Activated T-cell treated with anti-CD3 and anti-CD28 coated beads, Interleukin-2, amount 50 U/mL, for 24 hours (primary cell): ENCODE results near the gene ZNHIT2.
A peak's percentile ranks its signal among the peaks of the same experiment; 100 is the strongest.
"Not testable (repeated sequence)": the region's sequence is repeated elsewhere in the genome, so short reads cannot be mapped to it uniquely, and the experiment has no call there.

Experiments
- DNase-seq: peaks from one replicate; pipeline ENCODE4 v3.0.0-alpha.2; 2020
- H3K27ac Mint-ChIP-seq: 2 replicates; pipeline ENCODE4 v1.8.0; 2020; ENCODE audit warnings: mild to moderate bottlenecking, mixed read lengths
- H3K27me3 Mint-ChIP-seq: 2 replicates; pipeline ENCODE4 v1.8.0; 2020; ENCODE audit warnings: mixed read lengths
- H3K36me3 Mint-ChIP-seq: 2 replicates; pipeline ENCODE4 v1.8.0; 2020; ENCODE audit warnings: low read depth, mixed read lengths
- H3K4me1 Mint-ChIP-seq: 2 replicates; pipeline ENCODE4 v1.8.0; 2020; ENCODE audit warnings: low read depth, mixed read lengths
- H3K4me3 Mint-ChIP-seq: 2 replicates; pipeline ENCODE4 v1.8.0; 2020; ENCODE audit warnings: mild to moderate bottlenecking, moderate library complexity, mixed read lengths
- H3K9me3 Mint-ChIP-seq: 2 replicates; pipeline ENCODE4 v1.8.0; 2020; ENCODE audit warnings: mixed read lengths

The ZNHIT2 gene

DNA sequence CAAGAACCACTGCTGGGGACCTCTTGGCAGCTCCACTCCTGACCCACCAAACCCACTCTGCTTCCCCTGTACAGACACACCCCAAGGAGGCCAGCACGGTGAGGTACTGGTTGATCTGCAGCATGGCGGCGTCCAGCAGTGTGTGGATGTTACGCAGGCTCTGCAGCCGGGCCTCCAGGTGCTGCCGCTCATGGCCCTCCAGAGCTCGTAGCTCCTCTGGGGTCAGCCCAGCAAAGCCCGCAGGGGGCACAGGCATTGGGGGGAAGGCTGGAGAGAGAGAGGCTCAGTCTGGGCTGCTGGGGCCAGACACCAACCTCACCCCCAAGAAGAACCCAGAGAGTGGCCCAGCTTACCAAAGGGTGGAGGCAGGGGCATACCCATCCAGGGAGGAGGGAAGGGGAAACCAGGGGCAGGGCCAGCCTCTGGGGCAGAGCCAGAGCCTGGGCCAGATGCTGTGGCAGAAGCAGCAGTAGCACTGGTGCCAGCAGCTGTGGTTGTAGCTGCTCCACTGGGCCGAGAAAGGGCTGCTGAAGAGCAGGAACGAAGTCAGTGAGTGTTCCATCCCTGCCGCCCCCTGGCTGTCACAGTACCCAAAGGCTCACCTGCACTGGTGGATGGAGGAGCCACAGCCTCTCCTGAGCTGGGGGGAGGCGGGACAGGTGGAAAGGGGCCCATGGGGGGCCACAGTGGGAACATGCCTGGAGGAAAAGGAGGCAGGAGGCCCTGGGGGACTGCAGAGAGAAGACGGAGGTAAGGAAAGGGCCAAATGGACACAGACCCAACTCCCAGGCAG lies 12.3 kb upstream of the ZNHIT2 start:
- H3K27me3 Mint-ChIP-seq: no peaks in the 10 kb centered on the region
- H3K4me1 Mint-ChIP-seq: peaks cover 18% of the 10 kb centered on the region
- no peak overlapping the region for H3K27ac Mint-ChIP-seq
- H3K9me3 Mint-ChIP-seq: no peaks in the 10 kb centered on the region
- peaks cover 100% of the 10 kb centered on the region for H3K36me3 Mint-ChIP-seq
- DNase-seq: peak; percentile 27
- H3K4me3 Mint-ChIP-seq: no peak overlapping the region

DNA sequence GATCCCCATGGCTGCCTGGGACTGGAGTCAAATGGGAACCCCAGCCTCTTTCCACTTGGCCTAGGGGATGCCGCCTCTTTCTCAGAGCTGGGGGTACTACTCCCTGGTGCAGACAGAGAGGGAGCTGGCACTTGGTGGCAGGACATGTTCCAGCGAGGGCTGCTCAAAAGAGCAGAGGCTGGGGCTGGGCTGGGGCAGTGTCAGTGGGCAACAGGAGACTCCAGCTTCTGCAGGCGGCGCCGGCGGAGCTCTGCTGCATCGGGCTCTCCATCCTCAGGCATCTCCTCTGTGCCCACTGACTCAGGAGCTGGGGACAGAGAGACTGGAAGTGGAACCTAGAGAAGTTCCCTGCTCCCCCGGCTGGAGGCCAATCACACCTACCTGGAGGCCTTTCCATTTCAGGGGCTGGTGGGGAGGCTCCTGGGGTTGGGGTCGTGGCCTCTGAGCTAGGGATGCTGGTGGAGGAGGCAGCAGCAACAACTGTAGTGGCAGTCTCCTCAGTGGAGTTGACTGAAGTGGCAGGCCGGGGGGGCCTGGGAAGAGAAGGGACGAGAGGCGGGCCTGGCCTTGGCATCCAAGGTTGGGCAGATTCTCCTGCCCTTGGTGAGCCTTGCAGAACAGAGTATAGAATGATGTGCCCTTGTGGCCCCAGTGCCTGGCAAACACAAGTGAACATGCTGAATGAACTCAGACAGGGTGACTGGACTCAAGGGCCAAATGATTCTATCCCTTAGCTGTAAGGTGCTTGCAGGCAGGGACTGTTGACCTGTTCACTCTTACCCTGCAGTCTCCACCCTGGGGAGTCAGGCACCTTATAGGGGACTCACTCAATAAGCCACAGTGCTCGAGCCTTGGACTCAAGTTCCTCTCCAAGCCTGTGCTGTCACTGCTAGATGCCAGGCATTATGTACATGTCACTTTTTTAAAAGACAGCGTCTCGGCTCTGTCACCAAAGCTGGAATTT lies 11.0 kb upstream of the ZNHIT2 start:
- H3K36me3 Mint-ChIP-seq: peaks cover 98% of the 10 kb centered on the region
- H3K4me3 Mint-ChIP-seq: no peak overlapping the region

GRCh38 chr11:65127473-65128181 lies 10.1 kb upstream of the ZNHIT2 start:
- peaks cover 94% of the 10 kb centered on the region for H3K36me3 Mint-ChIP-seq
- no peaks in the 10 kb centered on the region for H3K9me3 Mint-ChIP-seq
- DNase-seq: peak; percentile 28
- H3K27ac Mint-ChIP-seq: peak overlapping the region; percentile 22
- no peak overlapping the region for H3K4me3 Mint-ChIP-seq
- H3K4me1 Mint-ChIP-seq: peaks cover 26% of the 10 kb centered on the region
- H3K27me3 Mint-ChIP-seq: no peaks in the 10 kb centered on the region

More for the DNA sequence above, 11.0 kb upstream of the ZNHIT2 start:
- Mint-ChIP-seq H3K27ac (peak overlapping the region; percentile 55), H3K27me3 (no peaks in the 10 kb centered on the region), H3K4me1 (peaks cover 28% of the 10 kb centered on the region), H3K9me3 (no peaks in the 10 kb centered on the region)
- peak; percentile 28 for DNase-seq

DNA sequence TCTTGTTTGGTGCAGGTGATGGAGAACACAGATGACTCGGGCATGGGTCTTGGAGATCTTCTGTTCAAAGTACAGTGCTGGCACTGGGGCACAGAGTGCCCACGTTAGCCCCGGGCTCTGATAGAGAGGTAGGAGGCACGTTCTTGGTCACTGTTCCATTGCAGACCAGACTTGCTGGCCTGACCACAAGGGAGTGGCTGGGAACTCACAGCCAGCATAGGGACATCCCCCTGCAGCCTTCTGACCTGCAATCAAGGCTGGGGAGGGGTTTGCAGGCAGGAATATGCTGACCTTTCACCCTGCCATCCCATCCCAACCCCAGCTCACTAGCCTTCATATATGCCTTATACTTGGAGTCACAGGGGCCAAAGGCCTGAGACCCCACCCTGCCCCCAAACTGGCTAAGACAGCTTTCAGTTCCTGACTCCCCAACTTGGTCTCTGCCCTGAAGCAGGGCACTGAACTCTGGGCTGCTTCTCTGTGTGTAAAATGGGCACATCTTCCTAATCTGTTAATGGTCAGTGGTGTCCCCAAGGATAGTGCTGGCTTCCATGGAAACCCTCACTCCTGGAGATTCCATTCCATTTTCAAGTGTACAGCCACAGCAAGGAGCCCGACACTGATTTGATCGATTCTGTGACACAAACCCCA lies 9.2 kb upstream of the ZNHIT2 start:
- Mint-ChIP-seq H3K27me3 (no peaks in the 10 kb centered on the region), H3K9me3 (no peaks in the 10 kb centered on the region), H3K36me3 (peaks cover 94% of the 10 kb centered on the region), H3K4me1 (peaks cover 26% of the 10 kb centered on the region), H3K27ac (peak overlapping the region; percentile 68), H3K4me3 (no peak overlapping the region)
- no peak for DNase-seq

- Mint-ChIP-seq H3K4me3 (no peak overlapping the region), H3K27ac (peak overlapping the region; percentile 79), H3K4me1 (peaks cover 32% of the 10 kb centered on the region), H3K27me3 (no peaks in the 10 kb centered on the region), H3K9me3 (no peaks in the 10 kb centered on the region), H3K36me3 (peaks cover 94% of the 10 kb centered on the region)
- peak; percentile 25 for DNase-seq
Measured at GRCh38 chr11:65125197-65126056, 7.9 kb upstream of the ZNHIT2 start.

DNA sequence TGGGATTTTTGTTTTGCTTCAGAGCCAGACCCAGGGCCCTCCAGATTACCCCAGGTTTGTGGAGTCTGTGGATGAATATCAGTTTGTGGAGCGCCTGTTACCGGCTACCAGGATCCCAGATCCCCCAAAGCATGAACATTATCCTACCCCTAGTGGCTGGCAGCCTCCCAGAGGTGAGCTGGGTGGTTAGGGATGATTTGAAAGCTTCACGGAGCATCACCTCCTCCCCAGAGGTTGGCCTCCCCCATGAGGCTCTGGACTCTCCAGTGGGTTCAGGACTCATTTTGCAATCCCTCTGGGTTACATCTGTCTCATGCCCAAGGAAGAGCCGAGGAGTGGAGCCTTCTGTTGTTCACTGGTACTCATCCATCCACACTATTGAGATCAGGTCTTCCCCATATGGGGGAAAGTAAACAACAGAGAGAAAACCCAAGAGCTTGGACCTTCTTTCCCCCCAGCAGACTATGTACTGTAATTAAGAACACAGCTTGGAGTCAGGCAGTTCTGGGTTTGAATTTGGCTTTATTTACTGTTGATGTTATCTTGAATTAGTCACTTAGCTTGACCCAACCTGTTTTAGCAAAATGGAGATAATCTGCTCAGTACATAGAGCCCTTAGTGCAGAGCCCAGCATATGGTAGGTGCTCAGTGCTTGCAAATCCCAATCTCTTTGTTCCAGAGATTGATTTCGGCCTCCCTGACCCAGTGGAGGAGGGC lies 7.1 kb upstream of the ZNHIT2 start:
- Mint-ChIP-seq H3K27ac (peak overlapping the region; percentile 79), H3K4me3 (peak overlapping the region; percentile 100), H3K9me3 (no peaks in the 10 kb centered on the region), H3K36me3 (peaks cover 94% of the 10 kb centered on the region), H3K4me1 (peaks cover 40% of the 10 kb centered on the region), H3K27me3 (no peaks in the 10 kb centered on the region)
- DNase-seq: peak; percentile 2

GRCh38 chr11:65121865-65122696 lies 4.6 kb upstream of the ZNHIT2 start, which contains the start of the genes FAU and MRPL49:
FAU (minus strand) TSS chr11:65122134; CDS start chr11:65121813, 321 bp downstream.
MRPL49 (plus strand) TSS chr11:65122321; CDS start chr11:65122347, 26 bp downstream.
- Mint-ChIP-seq H3K36me3 (peaks cover 92% of the 10 kb centered on the region), H3K27ac (peak within 1 kb of the TSS; percentile 98), H3K4me3 (peak within 1 kb of the TSS; percentile 100)

GRCh38 chr11:65121447-65121864 lies 4.0 kb upstream of the ZNHIT2 start:
- H3K27me3 Mint-ChIP-seq: no peaks in the 10 kb centered on the region
- peaks cover 91% of the 10 kb centered on the region for H3K36me3 Mint-ChIP-seq
- peaks cover 57% of the 10 kb centered on the region for H3K4me1 Mint-ChIP-seq
- peak overlapping the region; percentile 100 for H3K4me3 Mint-ChIP-seq
- DNase-seq: peak; percentile 64
- H3K9me3 Mint-ChIP-seq: no peaks in the 10 kb centered on the region
- H3K27ac Mint-ChIP-seq: peak overlapping the region; percentile 98

More at GRCh38 chr11:65121865-65122696, 4.6 kb upstream of the ZNHIT2 start, which contains the start of the genes FAU and MRPL49:
- Mint-ChIP-seq H3K9me3 (no peaks in the 10 kb centered on the region), H3K27me3 (no peaks in the 10 kb centered on the region), H3K4me1 (peaks cover 52% of the 10 kb centered on the region)
- peak; percentile 98 for DNase-seq

DNA sequence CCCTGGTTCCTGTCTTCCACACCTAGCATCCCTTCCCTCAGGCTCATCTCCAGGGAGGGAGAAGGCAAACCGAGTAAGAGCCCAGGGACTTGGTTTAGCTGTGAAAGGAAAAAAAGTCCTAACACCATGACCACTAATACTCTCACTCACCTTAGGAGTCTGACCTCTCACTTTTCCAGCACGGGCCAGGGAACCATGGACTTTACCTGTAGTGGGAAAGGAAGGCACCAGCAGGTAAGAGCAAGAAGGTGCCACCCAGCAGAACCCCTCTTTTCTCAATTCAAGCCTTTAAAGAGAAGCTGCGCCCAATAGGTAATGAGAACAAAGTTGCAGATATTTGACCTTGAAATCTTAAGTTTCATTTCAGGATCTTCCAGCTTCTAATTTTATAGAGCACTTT lies 3.3 kb upstream of the ZNHIT2 start:
- Mint-ChIP-seq H3K27me3 (no peaks in the 10 kb centered on the region), H3K9me3 (no peaks in the 10 kb centered on the region), H3K27ac (peak overlapping the region; percentile 98), H3K4me1 (peaks cover 63% of the 10 kb centered on the region), H3K36me3 (peaks cover 91% of the 10 kb centered on the region), H3K4me3 (peak overlapping the region; percentile 100)
- no peak for DNase-seq

GRCh38 chr11:65119670-65119995 lies 2.1 kb upstream of the ZNHIT2 start:
- Mint-ChIP-seq H3K9me3 (no peaks in the 10 kb centered on the region), H3K36me3 (peaks cover 89% of the 10 kb centered on the region), H3K4me3 (peak overlapping the region; percentile 100), H3K4me1 (peaks cover 74% of the 10 kb centered on the region), H3K27ac (peak overlapping the region; percentile 98), H3K27me3 (no peaks in the 10 kb centered on the region)
- no peak for DNase-seq

DNA sequence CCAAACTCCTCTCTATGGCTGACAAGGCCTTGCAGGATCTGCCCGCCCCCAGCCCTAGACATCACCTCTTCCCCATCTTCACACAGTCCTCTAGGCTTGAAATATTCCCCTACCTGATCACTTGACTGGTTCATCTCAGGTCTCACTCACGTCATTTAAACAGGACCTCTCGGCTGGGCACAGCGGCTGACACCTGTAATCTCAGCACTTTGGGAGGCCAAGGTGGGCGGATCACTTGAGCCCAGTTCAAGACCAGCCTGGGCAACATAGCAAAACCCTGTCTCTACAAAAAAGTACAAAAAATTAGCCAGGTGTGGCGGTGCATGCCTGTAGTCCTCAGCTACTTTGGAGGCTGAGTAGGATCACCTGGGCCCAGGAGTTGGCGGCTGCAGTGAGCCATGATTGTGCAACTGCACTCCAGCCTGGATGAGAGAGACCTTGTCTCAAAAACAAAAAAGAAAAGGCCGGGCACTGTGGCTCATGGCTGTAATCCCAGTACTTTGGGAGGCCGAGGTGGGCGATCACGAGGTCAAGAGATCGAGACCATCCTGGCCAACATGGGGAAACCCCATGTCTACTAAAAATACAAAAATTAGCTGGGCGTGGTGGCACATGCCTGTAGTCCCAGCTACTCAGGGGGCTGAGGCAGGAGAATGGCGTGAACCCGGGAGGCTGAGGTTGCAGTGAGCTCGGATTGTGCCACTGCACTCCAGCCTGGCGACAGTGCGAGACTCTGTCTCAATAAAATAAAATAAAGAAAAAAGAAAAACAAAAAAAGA lies 1.6 kb upstream of the ZNHIT2 start:
- DNase-seq, H3K27me3 Mint-ChIP-seq, H3K9me3 Mint-ChIP-seq: not testable (repeated sequence)
- Mint-ChIP-seq H3K36me3 (peaks cover 86% of the 10 kb centered on the region), H3K4me3 (peak overlapping the region; percentile 100), H3K27ac (peak overlapping the region; percentile 98), H3K4me1 (peaks cover 72% of the 10 kb centered on the region)
